ENCODE data around the gene ATP13A3.
"Not testable (repeated sequence)": the region's sequence is repeated elsewhere in the genome, so short reads cannot be mapped to it uniquely, and the experiment has no call there.

Gene ATP13A3

GRCh38 chr3:194486540-194487288, at the start of gene ATP13A3:
Gene ATP13A3, minus strand, starts transcription at chr3:194487002. Its CDS starts 24,812 bp downstream, at chr3:194462190.
- DNase-seq: peak; percentile 67

GRCh38 chr3:194535199-194535598, 48.4 kb upstream of the ATP13A3 start:
- not testable (repeated sequence) for DNase-seq

- DNase-seq: no peak
Measured at GRCh38 chr3:194534243-194534642, 47.4 kb upstream of the ATP13A3 start.

GRCh38 chr3:194532591-194532990, 45.8 kb upstream of the ATP13A3 start:
- DNase-seq: no peak

GRCh38 chr3:194527726-194528125, 40.9 kb upstream of the ATP13A3 start:
- DNase-seq: no peak

GRCh38 chr3:194526164-194526563, 39.4 kb upstream of the ATP13A3 start:
- DNase-seq: no peak

- DNase-seq: no peak
Measured at GRCh38 chr3:194522579-194523046, 35.8 kb upstream of the ATP13A3 start.

GRCh38 chr3:194521510-194522260, 34.9 kb upstream of the ATP13A3 start:
- DNase-seq: no peak

- DNase-seq: not testable (repeated sequence)
Measured at GRCh38 chr3:194520682-194521162, 33.9 kb upstream of the ATP13A3 start.

GRCh38 chr3:194520201-194520600, 33.4 kb upstream of the ATP13A3 start:
- DNase-seq: not testable (repeated sequence)

- no peak for DNase-seq
Measured at GRCh38 chr3:194518652-194519051, 31.9 kb upstream of the ATP13A3 start.

GRCh38 chr3:194517333-194517732, 30.5 kb upstream of the ATP13A3 start:
- no peak for DNase-seq

- no peak for DNase-seq
Measured at GRCh38 chr3:194514626-194515025, 27.8 kb upstream of the ATP13A3 start.

- peak; percentile 77 for DNase-seq
Measured at GRCh38 chr3:194512895-194513601, 26.2 kb upstream of the ATP13A3 start.

- no peak for DNase-seq
Measured at GRCh38 chr3:194508491-194509453, 22.0 kb upstream of the ATP13A3 start.

- no peak for DNase-seq
Measured at GRCh38 chr3:194507571-194507970, 20.8 kb upstream of the ATP13A3 start.

- no peak for DNase-seq
Measured at GRCh38 chr3:194505791-194506415, 19.1 kb upstream of the ATP13A3 start.

GRCh38 chr3:194504861-194505260, 18.1 kb upstream of the ATP13A3 start:
- DNase-seq: no peak

GRCh38 chr3:194504146-194504545, 17.3 kb upstream of the ATP13A3 start:
- no peak for DNase-seq

- no peak for DNase-seq
Measured at GRCh38 chr3:194503081-194503531, 16.3 kb upstream of the ATP13A3 start.

GRCh38 chr3:194500198-194500597, 13.4 kb upstream of the ATP13A3 start:
- no peak for DNase-seq
